ENCODE measurements around the gene SPRR3. TPM values are rescaled to one million over a fixed set of nuclear protein-coding genes. Genes with fewer than 3 reads are reported as not detected.

SPRR3 gene, protein sequence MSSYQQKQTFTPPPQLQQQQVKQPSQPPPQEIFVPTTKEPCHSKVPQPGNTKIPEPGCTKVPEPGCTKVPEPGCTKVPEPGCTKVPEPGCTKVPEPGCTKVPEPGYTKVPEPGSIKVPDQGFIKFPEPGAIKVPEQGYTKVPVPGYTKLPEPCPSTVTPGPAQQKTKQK
- not detected for total RNA-seq
- long read RNA-seq, result 0 reads

DNA sequence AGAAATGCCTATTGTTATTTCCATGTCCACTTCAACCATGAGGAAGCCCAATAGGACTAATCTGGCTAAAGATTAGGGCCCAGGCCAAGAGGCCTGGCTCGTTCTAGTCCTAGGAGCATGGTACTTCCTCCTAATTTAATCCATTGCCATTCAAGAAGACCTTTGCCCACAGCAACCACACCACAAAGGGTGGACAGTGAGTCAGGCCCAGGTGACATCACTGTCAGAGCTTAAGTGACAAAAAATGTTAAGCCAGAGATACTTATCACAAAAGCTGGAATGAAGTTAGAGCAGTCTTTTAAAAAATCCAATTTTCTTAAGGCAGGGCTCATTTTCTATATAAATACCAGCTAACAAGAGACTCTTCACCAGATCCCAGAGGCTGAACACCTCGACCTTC, at the start of gene SPRR3:
SPRR3 (plus strand) TSS at position 368 of the 400 bp plus-strand sequence. CDS start 1,272 bp downstream, outside the sequence.
- no peak for ATAC-seq (ENCODE audit: poor library complexity)
- intact Hi-C loops (cut with DNase I), result no loop called here
- DNase-seq, result no peak

- intact Hi-C loops (cut with DNase I), result no loop called here
- DNase-seq, result no peak
- no peak for ATAC-seq (ENCODE audit: poor library complexity)
Observed at GRCh38 chr1:152953761-152954160, 47.8 kb upstream of the SPRR3 start.

DNA sequence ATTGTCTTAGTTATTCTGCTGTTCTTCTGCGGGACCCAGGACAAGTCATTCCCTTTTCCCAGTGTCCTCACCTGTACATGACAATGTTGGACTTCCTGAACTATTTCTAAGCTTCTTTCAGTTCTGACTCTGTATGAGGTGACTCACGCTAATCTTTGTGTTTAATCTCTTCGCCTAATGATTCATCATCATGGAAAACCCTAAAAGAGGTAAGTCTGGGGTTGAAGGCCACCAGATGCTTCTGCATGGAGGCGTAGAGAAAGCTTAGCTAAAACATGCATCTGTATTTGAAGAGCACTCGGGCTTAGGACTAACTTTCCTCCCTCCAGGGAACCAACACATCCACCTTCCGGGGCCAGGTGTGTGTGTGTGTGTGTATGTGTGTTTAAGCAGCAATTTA, 47.1 kb upstream of the SPRR3 start:
- DNase-seq (no peak), ATAC-seq (ENCODE audit: poor library complexity) (no peak)

GRCh38 chr1:152957561-152957960, 44.0 kb upstream of the SPRR3 start:
- DNase-seq (no peak), ATAC-seq (ENCODE audit: poor library complexity) (no peak)
- intact Hi-C loops (cut with DNase I), result no loop called here

More for the DNA sequence above, 47.1 kb upstream of the SPRR3 start:
- intact Hi-C loops (cut with DNase I), result no loop called here

DNA sequence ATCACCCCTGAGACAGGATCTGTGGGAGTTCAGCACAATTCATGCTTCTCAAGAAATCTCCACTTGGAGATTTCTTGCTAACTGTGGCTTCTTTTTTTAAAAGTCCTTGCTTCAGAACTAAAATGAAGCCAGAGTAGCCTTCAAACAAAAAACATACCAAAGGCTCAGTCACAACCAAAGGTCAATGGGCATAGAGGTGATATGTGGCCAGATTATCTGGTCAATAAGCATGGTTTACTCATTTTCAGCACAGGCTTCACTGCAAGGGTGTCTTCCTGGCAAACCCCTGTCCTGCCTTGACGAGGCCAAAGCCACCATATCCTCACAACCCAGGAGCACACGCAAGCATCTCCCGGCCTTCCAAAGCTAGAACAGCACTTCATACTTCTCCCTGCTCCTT, 42.3 kb upstream of the SPRR3 start:
- no peak for ATAC-seq (ENCODE audit: poor library complexity)
- intact Hi-C loops (cut with DNase I), result no loop called here

GRCh38 chr1:152959801-152960451, 41.6 kb upstream of the SPRR3 start:
- no peak for ATAC-seq (ENCODE audit: poor library complexity)
- DNase-seq, result no peak
- intact Hi-C loops (cut with DNase I), result no loop called here

More for the DNA sequence above, 42.3 kb upstream of the SPRR3 start:
- DNase-seq, result no peak

- intact Hi-C loops (cut with DNase I), result no loop called here
- no peak for ATAC-seq (ENCODE audit: poor library complexity)
- no peak for DNase-seq
Observed at GRCh38 chr1:152960452-152961044, 41.0 kb upstream of the SPRR3 start.

DNA sequence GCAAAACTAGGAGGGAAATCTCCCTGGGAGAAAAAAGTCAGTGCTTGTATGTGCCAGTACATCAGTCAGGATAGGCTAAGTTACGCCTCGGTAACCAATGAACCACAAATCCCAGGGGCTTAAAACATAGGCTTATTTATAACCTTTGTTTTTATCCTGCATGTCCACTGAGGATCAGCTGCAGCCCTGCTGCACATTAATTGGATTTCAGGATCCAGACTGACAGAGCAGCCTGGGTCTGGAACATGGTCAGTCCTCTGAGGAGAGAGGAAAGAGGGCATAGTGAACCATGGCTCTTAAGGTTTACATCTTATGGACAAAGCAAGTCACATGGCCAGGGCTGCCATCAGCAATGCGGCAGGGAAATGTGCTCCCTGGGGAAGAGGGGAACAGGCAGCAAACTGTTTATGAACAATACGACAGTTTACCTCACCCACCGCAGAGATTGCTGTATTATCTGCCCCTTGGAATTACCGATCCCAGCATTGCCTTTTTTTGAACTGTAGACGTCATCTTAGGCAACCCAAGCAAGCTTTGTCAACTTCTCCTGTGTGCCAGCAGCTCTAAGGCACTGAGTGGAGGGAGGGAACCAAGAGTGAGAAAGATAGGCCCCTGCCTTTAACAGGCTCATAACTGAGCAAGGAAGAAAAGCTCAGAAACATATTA, 40.2 kb upstream of the SPRR3 start:
- intact Hi-C loops (cut with DNase I), result no loop called here
- DNase-seq (no peak), ATAC-seq (ENCODE audit: poor library complexity) (no peak)

GRCh38 chr1:152962876-152963415, 38.6 kb upstream of the SPRR3 start:
- DNase-seq, result no peak
- no peak for ATAC-seq (ENCODE audit: poor library complexity)
- intact Hi-C loops (cut with DNase I), result no loop called here

DNA sequence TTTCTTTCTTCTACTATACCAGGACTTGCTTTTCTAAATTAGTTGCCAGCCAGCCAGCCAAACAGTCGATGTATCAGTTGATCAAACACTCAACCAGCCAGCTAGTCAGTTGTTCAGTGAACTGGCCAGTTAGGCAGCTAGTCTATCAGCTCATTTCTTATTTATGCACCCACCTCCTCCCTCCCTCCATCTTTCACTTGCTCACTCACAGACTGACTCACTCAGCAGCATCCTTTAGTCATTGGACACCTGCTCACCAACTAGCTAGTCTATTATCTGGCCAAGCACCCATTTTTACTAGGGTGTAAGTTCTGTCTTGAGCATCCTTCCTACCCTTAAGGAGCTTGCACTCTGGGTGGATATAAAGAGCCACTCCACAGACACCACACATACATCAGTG, 37.0 kb upstream of the SPRR3 start:
- intact Hi-C loops (cut with DNase I), result no loop called here
- DNase-seq (no peak), ATAC-seq (ENCODE audit: poor library complexity) (no peak)

GRCh38 chr1:152965853-152966252, 35.7 kb upstream of the SPRR3 start:
- DNase-seq (no peak), ATAC-seq (ENCODE audit: poor library complexity) (no peak)
- intact Hi-C loops (cut with DNase I), result no loop called here

- ATAC-seq (ENCODE audit: poor library complexity) (no peak), DNase-seq (no peak)
- intact Hi-C loops (cut with DNase I), result no loop called here
Observed at GRCh38 chr1:152967201-152967600, 34.3 kb upstream of the SPRR3 start.

GRCh38 chr1:152968248-152968647, 33.3 kb upstream of the SPRR3 start:
- intact Hi-C loops (cut with DNase I), result no loop called here
- ATAC-seq (ENCODE audit: poor library complexity) (no peak), DNase-seq (no peak)

GRCh38 chr1:152969036-152969435, 32.5 kb upstream of the SPRR3 start:
- DNase-seq (no peak), ATAC-seq (ENCODE audit: poor library complexity) (no peak)
- intact Hi-C loops (cut with DNase I), result no loop called here

- intact Hi-C loops (cut with DNase I), result no loop called here
- no peak for DNase-seq
- ATAC-seq (ENCODE audit: poor library complexity), result no peak
Observed at GRCh38 chr1:152970495-152970894, 31.1 kb upstream of the SPRR3 start, which contains the start of gene SPRR4. Gene SPRR4 (plus strand): TSS chr1:152970648. CDS start chr1:152971891, 1,243 bp downstream.

DNA sequence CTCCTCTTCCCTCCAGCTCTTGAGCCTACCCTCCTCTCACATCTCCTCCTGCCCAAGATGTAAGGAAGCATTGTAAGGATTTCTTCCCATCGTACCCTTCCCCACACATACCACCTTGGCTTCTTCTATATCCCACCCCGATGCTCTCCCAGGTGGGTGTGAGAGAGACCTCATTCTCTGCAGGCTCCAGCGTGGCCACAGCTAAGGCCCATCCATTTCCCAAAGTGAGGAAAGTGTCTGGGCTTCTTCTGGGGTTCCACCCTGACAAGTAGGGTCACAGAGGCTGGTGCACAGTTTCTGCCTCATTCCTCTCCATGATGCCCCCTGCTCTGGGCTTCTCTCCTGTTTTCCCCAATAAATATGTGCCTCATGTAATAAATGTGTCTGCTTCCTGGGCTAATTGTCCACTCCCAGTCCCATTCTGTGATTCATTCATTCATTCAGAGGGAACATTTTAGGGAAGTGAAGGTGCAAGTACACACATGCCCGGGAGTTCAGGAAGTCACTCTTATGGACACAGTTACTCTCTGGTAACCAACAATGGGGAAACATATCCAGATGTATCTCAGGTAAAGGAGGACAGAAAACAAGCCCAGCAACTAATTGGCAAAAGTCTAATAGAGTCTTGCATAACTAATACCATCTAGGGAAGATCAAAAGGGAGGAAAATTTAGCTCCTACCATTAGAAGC, 29.2 kb upstream of the SPRR3 start:
- DNase-seq, result no peak
- intact Hi-C loops (cut with DNase I), result no loop called here
- no peak for ATAC-seq (ENCODE audit: poor library complexity)

DNA sequence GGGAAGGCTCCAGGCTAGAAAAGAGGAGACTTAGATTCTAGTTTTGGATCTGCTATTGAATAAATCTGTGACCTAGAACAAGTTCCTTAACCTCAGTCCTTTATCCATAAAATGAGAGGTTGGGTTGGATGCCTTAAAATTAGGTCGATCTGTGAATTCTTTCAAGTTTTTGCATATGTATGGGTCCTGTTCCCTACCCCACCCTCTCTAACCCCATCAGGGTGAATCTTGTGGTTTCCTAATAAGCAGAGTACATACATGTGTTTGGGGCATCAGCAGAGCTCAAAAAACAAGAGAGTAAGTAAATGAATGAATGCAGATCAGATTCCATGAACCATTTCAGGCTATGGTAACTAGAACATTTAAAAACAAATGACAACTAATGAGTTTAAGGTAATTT, 24.9 kb upstream of the SPRR3 start:
- intact Hi-C loops (cut with DNase I), result no loop called here
- ATAC-seq (ENCODE audit: poor library complexity) (no peak), DNase-seq (no peak)

DNA sequence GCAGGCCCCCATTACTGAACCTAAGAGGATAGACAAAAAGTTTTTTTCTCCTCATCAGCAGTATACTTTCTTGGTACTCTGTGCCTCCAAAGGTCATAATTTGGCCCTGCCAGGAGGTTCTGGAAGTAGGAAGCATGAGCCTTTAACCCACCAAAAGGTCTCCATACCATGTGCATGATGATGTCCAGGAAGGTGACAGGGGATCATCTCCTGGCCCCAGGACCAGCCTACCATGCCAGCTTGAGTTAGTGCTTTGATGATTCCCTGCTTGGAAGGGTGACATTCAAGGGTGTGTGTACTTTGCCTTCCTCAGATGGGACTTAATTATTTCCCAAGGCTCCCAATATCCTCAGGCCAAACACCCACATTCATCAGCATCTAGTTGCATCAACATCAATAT, 23.9 kb upstream of the SPRR3 start:
- intact Hi-C loops (cut with DNase I), result no loop called here
- DNase-seq, result no peak

GRCh38 chr1:152980676-152981075, 20.9 kb upstream of the SPRR3 start:
- ATAC-seq (ENCODE audit: poor library complexity), result no peak
- intact Hi-C loops (cut with DNase I), result no loop called here
- no peak for DNase-seq

More for the DNA sequence above, 23.9 kb upstream of the SPRR3 start:
- ATAC-seq (ENCODE audit: poor library complexity), result no peak
